HepG2 (cell line): ENCODE results near the gene RPE65. TPM values are rescaled to one million over a fixed set of nuclear protein-coding genes. Genes with fewer than 3 reads are reported as not detected.

ENCODE experiments used
- CEBPG ChIP-seq: IDR thresholded peaks from 2 replicates; pipeline ENCODE4 v1.6.1; 2016
- DDIT3 ChIP-seq: sonication (generic); formaldehyde crosslinking; IDR thresholded peaks from 2 replicates; pipeline ENCODE4 v1.4.0; 2020; ENCODE audit warnings: mild to moderate bottlenecking, missing genetic modification reagents
- HMG20A ChIP-seq: IDR thresholded peaks from 2 replicates; pipeline ENCODE4 v1.6.1; 2016; ENCODE audit warnings: borderline replicate concordance
- HOXA3 ChIP-seq: sonication (generic); formaldehyde crosslinking; IDR thresholded peaks from 2 replicates; pipeline ENCODE4 v1.5.0; 2020; ENCODE audit warnings: missing genetic modification reagents
- NR2C2 ChIP-seq: sonication (generic); formaldehyde crosslinking; IDR thresholded peaks from 2 replicates; pipeline ENCODE4 v1.4.0; 2020; ENCODE audit warnings: missing genetic modification reagents, mild to moderate bottlenecking, moderate library complexity, borderline replicate concordance
- RBM39 ChIP-seq: fragments of 200-400 bp; formaldehyde crosslinking; IDR thresholded peaks from one replicate; pipeline ENCODE4 v1.6.1; 2018; ENCODE audit warnings: antibody characterized with exemption, mild to moderate bottlenecking, low read depth, low read length; ENCODE audit not compliant: poor library complexity, severe bottlenecking
- RERE ChIP-seq: IDR thresholded peaks from 2 replicates; pipeline ENCODE4 v1.6.1; 2016; ENCODE audit warnings: low read depth, missing genetic modification reagents, missing compliant biosample characterization
- SIN3A ChIP-seq: IDR thresholded peaks from 2 replicates; pipeline ENCODE4 v1.6.1; 2011; ENCODE audit warnings: low read depth, mild to moderate bottlenecking, control low read depth, low read length, borderline replicate concordance
- SNAPC2 ChIP-seq: sonication (generic); formaldehyde crosslinking; IDR thresholded peaks from 2 replicates; pipeline ENCODE4 v1.8.1; 2022; ENCODE audit warnings: mild to moderate bottlenecking, missing genetic modification reagents
- ZBED4 ChIP-seq: sonication (generic); formaldehyde crosslinking; IDR thresholded peaks from 2 replicates; pipeline ENCODE4 v1.4.0; 2020; ENCODE audit warnings: missing genetic modification reagents, borderline replicate concordance
- ZGPAT ChIP-seq: IDR thresholded peaks from 2 replicates; pipeline ENCODE4 v1.6.1; 2016; ENCODE audit warnings: mild to moderate bottlenecking
- ZNF24 ChIP-seq: fragments of 450-650 bp; IDR thresholded peaks from 2 replicates; pipeline ENCODE4 v1.6.1; 2017; ENCODE audit warnings: antibody characterized with exemption, mild to moderate bottlenecking
- ZNF263 ChIP-seq: sonication (generic); formaldehyde crosslinking; IDR thresholded peaks from 2 replicates; pipeline ENCODE4 v1.4.0; 2020; ENCODE audit warnings: missing genetic modification reagents
- ZNF605 ChIP-seq: sonication (generic); formaldehyde crosslinking; IDR thresholded peaks from 2 replicates; pipeline ENCODE4 v1.8.0; 2022; ENCODE audit warnings: mild to moderate bottlenecking, missing genetic modification reagents
- ZNF747 ChIP-seq: sonication (generic); formaldehyde crosslinking; IDR thresholded peaks from 2 replicates; pipeline ENCODE4 v1.8.1; 2023; ENCODE audit warnings: missing genetic modification reagents, mild to moderate bottlenecking, borderline replicate concordance
- ZNF784 ChIP-seq: sonication (generic); formaldehyde crosslinking; IDR thresholded peaks from 2 replicates; pipeline ENCODE4 v1.5.1; 2020; ENCODE audit warnings: missing genetic modification reagents, mild to moderate bottlenecking, borderline replicate concordance
- ZSCAN12 ChIP-seq: sonication (generic); formaldehyde crosslinking; IDR thresholded peaks from 2 replicates; pipeline ENCODE4 v1.9.0; 2021; ENCODE audit warnings: mild to moderate bottlenecking, missing genetic modification reagents
- polyA plus RNA-seq, 8 experiments: library from polyadenylated mRNA; depleted of rRNA in 3 of 8; stranded (reverse) in 7 of 8; unstranded in 1 of 8; fragments of >200 nt; fragmentation: Illumina TruSeq in 4 of 8; extraction: Trizol in 4 of 8; gene quantifications; 2 replicates each; pipeline versions ENCODE4 v1.2.1 to v1.2.3, GENCODE V29; 2011 to 2016; ENCODE audit warnings: low read depth in 4 of 8, missing spikeins in 1 of 8, mixed read lengths in 1 of 8; ENCODE audit not compliant: insufficient read depth in 1 of 8
- total RNA-seq, 5 experiments: library from RNA; depleted of rRNA; stranded (reverse); fragments of >200 nt; fragmentation: Illumina TruSeq; extraction: Trizol; gene quantifications; 2 replicates each; pipeline ENCODE4 v1.2.3, GENCODE V29; 2016; ENCODE audit warnings: low read depth in 1 of 5

The RPE65 gene
- total and polyA plus RNA-seq, 2 of the 13 experiments (the other 11 are each of a cell fraction or from before 2014, with no cell fraction given), result not detected

GRCh38 chr1:68496680-68497357 is 47.1 kb upstream of the RPE65 start, which contains the start of gene DEPDC1 (continued):
- no peak for TF ChIP-seq SNAPC2 (CRISPR knock-in tag)
- no peak for TF ChIP-seq NR2C2
- TF ChIP-seq ZNF24, result no peak
- TF ChIP-seq ZNF263 (CRISPR knock-in tag), result 0 out of 2 replicates have a peak, but pooled peaks have one; percentile 15
- TF ChIP-seq ZGPAT (CRISPR knock-in tag), result peak; percentile 50; the same call in 1 of the 2 replicates
- TF ChIP-seq SIN3A, result peak; percentile 98
- no peak for TF ChIP-seq RBM39
- no peak for TF ChIP-seq HMG20A (CRISPR knock-in tag)
- peak; percentile 64 for TF ChIP-seq HOXA3
- TF ChIP-seq ZNF605 (CRISPR knock-in tag), result no peak
- no peak for TF ChIP-seq DDIT3
- no peak for TF ChIP-seq CEBPG
- 0 out of 2 replicates have a peak, but pooled peaks have one; percentile 24 for TF ChIP-seq ZNF784
- no peak for TF ChIP-seq ZNF747 (CRISPR knock-in tag)
- no peak for TF ChIP-seq ZSCAN12 (CRISPR knock-in tag)
- TF ChIP-seq ZBED4 (CRISPR knock-in tag), result no peak; the same call in 1 of the 2 replicates
- no peak for TF ChIP-seq RERE (CRISPR knock-in tag)
